ENCODE data around the gene DGCR6L.
"Not testable (repeated sequence)": the region's sequence is repeated elsewhere in the genome, so short reads cannot be mapped to it uniquely, and the experiment has no call there.

Gene DGCR6L

DNA sequence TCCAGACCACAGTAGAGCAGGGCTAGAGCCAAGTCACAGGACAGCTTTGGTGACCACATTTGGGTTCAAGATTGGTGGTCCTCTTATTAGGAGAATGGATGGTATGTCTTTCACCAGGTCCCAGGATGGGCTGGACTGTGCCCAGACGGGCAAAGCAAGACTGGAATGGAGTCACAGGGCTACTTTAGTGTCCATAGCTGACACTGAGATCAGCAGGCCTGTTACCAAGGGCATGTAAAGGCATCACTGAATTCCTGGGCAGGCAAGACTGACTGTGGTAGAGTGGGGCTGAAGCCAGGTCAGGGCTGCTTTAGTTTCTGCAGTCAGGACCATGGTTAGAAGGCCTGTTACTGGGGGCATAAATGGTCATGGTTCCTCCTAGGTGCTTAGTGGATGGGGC lies 6.1 kb upstream of the DGCR6L start:
- DNase-seq = not testable (repeated sequence)

DNA sequence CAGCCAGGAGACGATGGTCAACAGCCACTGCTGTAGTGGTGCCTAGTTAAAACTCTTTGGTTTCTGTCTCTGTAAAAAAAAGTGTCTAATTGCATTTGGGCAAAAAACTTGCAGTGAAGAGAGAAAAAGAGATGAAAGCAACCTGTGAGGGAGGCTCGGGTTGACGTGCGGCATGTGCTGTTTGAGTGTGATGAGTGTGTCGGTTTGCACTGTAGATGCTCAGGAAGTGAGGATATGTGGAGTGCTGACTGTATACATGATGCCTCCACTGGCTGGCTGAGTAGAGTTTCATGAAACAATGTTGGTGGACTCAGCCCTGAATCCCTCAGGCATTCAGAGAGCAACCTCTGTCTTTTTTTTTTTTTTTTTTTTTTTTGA lies 4.3 kb upstream of the DGCR6L start:
- DNase-seq = no peak
- TF ChIP-seq GATA1 (IDR thresholded peaks at IDR 0.05; ENCODE audit: low read depth, low read length) = no peak
- TF ChIP-seq POLR2A (IDR thresholded peaks at IDR 0.05; ENCODE audit: low read length) = no peak

DNA sequence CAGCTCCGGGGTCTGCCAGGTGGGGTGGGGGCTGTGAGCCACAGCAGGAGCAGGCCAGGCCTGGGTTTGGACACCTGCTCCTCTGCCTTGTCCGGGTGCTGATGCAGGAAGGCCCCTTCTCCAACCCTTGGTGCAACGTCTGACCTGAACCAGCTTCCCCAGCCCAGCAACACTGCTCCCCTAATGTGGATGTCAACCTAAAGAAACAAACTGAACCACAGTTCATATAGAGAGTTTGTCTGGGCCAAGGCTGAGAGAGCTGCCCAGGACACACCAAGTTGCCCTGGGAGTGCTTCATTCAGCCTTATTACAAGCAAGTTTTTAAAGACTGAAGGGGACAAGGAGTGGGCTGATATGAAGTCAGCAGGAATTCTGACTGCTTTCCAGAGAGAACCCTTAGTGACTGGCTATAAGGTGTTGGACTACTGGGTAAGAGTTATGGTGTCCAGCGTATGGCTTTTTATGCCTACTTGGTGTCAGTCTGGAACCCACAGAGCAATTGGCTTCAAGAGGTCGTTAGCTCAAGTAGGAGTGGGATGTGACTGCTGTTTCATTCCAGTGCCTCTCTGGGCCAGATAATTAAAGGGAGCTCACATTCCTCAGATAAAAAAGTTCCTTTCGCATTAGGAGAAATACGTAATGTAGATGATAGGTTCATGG lies 1.8 kb upstream of the DGCR6L start:
- not testable (repeated sequence) for DNase-seq

DNA sequence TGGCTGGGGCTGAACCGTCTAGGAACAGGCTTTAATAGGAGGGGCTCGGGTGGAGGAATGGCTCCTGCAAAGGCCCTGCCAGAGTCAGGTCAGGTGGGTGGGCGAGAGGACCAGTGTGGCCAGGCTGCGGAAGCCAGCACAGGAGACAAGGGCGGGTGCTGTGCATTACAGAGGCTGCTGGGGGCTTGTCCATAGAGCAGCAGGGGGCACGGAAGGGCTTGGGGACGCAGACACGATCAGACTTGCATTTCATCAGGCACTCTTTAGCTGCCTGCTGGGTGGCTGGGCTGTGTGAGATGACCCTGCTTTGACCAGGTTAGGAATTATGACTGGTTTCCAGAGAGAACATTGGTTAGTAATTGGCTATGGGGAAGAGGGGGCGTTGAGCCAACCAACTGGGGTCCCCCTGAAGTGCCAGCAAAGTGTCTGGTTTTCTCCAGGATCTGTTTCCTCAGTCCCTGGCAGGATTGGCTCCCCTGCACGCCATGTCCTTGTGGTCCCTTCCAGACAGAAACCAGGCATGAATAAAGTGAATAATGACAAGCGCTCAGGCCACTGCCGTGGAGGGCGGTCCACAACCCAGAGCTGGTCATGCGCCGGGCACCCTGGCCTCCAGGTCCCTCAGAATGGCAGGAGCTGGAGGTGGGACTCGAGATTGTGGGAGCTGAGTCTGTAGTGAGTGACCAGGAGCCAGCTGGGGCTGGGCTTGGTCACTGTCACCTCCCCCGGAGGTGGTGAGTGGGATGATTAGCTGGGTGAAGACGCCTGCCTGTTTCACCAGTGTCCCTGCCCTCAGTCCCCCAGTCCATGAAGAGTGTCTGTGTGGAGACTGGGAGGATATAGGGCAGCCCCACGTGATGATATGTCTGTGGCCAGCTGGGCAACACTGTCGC lies 1.0 kb upstream of the DGCR6L start:
- not testable (repeated sequence) for DNase-seq

DNA sequence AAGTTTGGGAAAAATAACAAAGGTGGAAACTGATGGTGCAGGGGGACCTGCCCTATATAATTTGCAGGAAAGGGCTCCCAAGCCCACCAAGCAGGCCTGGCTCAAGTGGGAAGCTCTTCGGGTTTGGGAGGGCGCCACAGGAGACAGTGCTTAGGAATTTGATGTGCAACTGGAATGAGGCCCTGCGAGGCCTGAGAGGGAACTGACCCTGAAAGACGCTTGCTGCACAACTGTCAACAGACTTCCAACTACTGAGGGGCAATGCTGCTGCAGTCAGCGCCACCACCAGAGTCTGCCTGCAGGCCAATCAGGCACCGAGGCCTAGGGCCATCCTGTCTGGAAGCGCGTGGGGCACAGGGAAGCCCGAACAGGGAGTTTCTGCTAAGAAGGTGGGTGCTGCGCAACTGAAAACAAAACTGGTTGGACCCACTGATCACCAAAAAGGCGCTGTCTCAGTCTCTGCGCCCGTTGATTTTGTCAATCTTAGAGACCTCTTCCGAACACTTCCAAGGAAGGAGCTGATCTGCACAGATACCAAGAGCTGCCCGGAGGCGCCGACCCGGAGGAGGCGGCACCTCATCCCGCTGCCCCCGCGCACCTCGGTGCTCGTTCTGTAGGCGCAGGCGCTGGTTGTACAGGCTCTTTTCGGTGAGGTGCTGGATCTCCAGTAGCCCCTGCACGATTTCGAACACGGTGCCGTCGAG lies 667 bp downstream of the DGCR6L start:
- peak in 1 of 2 experiments; percentile 61 for DNase-seq

DNA sequence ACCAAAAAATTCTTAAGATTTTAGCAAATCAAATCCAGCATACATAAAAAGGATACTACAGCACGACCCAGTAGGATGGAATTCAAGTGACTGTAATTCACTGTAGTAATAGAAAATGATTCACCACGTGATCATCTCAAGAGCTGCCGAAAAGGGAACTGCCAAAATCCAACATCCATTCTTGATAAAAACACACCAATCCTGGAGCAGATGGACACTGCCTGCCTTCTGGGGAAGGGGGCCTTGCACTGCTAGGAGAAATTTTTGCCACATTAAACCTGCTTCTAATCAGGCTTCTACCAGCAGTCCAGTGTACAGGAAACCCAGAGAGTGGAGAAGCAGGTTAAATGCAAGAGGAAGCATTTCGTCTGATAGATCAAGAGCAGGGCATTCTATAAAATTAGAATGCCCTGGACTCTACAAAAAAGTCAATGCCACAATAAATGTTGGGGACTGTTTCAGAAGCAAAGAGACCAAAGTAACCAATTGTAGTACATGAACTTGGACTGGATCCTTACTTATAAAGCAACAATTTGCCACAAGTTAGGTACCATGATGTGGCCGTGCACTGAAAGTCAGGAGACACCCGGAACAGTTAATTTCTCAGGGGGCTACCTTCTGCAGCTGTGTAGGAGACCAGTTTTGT lies 1.7 kb downstream of the DGCR6L start:
- DNase-seq = not testable (repeated sequence)

More for the DNA sequence above, 667 bp downstream of the DGCR6L start:
- TF ChIP-seq POLR2A (IDR thresholded peaks at IDR 0.05; ENCODE audit: low read length) (no peak), GATA1 (IDR thresholded peaks at IDR 0.05; ENCODE audit: low read depth, low read length) (no peak)

DNA sequence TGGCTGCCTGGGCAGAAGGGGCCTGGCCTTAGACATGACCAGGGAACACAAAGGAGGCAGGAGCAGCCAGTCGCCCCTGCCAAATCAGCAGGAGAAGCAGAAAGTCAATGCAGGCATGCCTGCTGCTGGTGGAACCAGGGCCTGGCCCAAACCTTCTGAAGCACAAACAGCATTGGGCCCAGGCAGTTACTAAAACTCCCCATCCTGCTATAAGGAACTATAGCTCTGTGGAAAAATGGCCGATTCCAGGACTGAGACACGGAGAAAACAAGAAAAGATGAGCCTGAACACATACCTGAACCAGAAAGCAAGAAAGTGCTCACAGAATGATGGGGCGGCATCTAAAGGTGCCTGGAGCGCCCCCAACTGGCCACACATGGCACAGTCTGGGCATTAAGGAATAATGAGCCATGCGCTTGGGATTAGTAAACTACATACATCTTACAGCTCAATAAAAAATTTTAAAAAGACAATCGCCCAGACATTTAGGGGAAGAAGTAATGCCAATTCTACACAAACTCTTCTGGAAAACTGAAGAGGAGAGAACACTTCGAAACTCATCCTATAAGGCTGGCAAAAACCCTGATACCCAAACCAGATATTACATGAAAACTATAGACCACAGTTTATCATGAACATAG lies 2.3 kb downstream of the DGCR6L start:
- peak; percentile 38 to 55 for DNase-seq

DNA sequence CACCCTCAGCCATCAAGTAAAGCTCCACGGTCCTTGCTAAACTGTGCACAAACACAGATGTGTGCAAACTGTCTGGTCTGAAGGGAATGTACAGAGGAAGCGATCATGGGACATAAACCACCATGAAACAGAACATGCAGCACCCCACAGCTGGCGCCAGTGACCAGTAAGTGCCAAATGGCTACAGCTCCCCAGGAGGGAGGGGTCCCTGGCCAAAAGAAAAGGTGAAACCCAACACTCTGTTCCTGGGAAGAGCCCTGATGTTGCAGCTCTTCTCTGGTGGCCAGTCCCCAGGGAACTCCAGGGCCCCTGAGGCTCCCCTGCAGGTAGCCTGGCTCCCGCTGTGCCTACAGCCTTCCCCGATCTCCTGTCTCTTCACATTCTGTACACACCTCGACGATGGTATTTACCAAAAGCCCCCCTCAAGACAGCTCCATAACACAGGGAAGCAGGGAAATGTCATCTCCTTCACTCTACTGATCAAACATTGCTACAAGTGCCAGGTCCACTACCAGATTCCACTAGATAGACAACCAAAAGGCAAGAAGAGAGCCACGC lies 2.9 kb downstream of the DGCR6L start:
- no peak for TF ChIP-seq POLR2A (IDR thresholded peaks at IDR 0.05; ENCODE audit: low read length)
- no peak for TF ChIP-seq GATA1 (IDR thresholded peaks at IDR 0.05; ENCODE audit: low read depth, low read length)

DNA sequence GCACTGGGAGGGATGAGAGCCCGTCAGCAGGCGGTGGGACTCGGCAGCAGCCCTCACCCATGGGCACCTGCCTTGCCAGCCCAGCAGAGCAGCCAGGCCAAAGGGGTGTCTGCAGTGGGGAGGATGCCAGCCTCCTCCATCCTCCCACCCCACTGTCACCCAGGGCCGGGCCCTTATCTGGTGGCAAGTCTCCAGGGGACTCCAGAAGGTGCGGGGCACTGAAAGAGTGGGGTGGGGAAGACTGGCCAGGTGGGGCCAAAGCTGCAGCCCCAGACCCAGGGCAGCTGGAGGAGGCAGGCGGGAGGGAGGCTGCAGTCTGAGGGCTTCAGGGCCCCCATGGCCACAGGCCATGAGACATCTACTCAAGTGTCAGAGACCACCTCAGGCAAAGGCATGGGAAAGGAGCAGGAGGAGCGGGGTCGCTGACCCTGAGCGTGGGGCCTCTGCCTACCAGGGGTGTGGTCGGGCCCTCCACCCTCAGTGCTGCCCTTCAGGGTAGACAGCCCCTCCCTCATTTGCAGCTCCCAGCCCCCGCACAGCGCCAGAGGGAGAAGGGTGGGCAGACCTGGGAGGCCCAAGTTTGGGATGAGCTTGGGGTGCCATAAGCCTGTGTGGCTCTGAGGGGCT lies 3.5 kb downstream of the DGCR6L start:
- TF ChIP-seq POLR2A (IDR thresholded peaks at IDR 0.05; ENCODE audit: low read length) (no peak), GATA1 (IDR thresholded peaks at IDR 0.05; ENCODE audit: low read depth, low read length) (no peak)
- no peak for DNase-seq

More for the DNA sequence above, 2.9 kb downstream of the DGCR6L start:
- DNase-seq = no peak

DNA sequence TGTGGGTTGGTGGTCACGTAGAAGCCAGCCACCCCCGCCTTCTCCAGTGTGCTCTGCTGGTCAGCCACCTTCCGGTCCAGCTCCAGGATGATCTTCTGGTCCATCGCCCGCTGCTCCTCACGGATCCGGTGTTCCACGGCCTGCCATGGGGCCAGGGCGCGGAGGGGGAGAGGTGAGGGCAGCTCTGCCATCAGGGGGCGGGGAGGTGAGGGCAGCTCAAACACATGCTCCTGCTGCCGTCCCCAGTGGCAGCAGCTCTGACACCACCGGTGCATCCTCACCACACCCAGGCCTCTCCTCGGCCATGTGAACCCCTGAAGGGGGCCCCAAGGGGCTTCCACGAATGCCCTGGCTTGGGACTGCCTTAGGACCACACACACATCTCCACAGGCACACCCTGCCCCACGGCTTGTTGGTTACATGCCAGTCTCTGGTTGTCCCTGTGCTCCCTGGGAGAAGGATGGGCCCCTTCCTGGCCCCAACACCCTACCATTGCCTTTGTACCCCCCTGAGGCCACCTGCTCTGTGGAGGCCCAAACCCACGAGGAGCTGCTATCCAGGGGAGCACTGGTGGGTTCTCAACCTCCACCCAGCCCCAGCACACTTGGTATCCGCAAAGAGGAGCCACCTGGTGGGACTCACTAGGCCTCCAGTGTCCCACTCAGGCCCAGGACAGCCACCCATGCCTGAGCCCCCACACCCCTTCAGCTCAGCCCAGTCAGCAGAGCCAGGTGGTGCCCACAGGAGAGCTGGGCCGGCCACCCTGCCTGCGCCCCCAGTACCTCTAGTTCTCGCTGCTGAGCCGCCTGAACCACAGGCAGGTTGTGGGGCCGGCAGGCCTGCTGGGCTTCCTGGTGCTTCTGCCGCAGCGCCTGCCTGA lies 4.3 kb downstream of the DGCR6L start:
- no peak for TF ChIP-seq GATA1 (IDR thresholded peaks at IDR 0.05; ENCODE audit: low read depth, low read length)
- no peak for DNase-seq

DNA sequence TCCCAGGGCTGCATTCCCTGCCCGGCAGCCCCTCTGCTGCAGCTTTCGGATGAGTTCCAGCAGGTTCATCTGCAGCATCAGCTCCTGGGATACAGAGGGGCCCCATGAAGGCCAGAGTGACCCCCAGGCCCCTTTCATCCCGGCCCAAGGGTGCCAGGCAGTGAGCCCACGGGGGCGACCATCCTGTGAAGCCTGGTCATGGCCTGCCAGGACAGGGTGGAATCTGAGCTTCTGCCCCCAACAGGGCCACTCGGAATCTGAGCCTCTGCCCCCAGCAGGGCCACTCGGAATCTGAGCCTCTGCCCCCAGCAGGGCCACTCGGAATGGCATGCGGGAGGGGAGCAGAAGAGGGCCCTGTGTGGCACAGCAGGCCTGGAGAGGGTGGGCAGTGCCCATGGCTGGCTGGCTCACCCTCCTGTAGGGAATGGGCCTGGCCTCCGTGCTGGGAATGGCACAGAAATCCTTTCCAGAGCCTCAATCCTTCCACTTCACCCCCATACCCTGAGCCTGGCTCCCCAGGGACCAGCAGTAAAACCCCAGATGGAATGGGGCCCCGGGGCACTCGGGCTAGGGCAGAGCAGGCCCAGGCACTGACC lies 5.0 kb downstream of the DGCR6L start:
- not testable (repeated sequence) for DNase-seq

DNA sequence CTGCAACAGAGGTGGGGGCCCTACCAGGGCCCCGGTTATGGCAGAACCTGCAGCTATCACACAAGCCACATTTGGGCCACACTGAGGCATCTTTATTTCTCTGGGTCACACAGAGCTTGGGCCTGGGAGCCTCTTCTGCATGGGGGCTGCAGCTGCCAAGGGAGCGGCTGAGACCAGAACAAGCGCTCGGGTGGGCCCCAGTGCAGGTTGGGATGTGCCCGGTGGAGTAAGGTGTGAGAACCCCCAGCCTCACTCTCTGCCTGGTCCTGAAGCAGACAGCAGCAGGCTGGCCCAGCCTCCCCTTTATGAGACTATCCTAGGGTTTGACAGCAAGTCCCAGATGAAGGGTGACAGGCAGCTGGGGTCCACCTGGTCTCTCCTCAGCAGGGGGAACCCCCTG lies 5.7 kb downstream of the DGCR6L start:
- DNase-seq = not testable (repeated sequence)

DNA sequence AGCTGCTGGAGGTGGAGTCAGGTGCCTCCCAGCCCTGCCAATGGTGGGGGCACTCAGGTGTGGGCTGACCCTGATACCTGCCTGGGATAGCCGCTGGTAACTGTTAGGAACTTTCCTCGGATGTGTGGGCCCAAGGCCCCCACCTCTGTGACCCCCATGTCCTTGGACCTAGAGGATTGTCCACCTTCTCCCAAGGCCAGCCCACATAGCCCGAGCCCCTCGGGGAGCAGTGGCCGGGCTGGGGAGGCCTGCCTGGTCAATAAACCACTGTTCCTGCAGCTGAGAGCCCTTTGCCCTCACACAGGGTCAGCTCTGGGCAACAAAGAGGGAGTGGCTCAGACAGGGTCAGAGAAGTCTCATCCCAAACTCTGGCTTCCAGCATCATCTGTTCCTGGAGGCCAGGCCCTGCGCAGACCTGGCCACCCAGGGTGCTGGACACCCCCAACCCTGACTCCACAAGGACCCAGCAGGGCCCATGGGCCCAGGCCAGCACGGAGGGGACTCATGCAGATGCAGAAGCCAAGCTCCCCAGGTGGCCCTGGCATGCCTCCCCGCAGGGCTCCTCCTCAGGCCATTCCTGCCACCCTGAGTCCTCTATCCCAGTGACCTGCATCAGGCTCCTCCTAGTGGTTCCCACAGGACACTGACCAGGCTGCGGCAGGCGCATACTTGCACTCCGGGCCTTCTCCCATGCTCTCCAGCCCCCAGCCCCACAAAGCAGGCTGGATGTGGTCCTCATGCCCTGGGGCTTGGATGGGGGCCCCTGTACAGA lies 6.4 kb downstream of the DGCR6L start:
- not testable (repeated sequence) for DNase-seq

Data from erythroblast (primary cell).